HG03342 (cell line): Measurements from ENCODE around the gene PADI3.

Experiments
- ATAC-seq: cut with Tn5 transposase; IDR thresholded peaks from one replicate; pipeline ENCODE4 v1.9.1; 2021; ENCODE audit warnings: mild to moderate bottlenecking, moderate library complexity; ENCODE audit not compliant: unreplicated experiment

Gene PADI3

DNA sequence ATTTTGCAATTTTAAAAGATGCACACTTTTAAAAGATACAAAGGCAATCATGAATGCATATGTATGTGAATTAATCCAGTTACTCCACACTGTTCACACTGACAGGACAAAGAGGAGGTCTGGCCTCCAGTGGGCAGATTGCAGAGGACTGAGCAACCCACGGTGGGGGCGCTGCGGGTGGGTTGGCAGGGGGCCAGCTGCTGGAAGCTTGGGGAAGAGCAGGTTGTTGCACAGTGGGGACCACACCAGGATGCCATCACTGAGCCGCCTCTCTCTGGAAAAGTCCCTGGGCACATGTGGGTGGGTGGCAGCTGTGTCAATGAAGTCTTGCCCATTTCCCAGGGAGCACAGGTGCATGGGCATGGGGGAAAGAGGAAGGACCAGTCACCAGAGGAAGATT lies 46.4 kb downstream of the PADI3 start:
- ATAC-seq: no peak

DNA sequence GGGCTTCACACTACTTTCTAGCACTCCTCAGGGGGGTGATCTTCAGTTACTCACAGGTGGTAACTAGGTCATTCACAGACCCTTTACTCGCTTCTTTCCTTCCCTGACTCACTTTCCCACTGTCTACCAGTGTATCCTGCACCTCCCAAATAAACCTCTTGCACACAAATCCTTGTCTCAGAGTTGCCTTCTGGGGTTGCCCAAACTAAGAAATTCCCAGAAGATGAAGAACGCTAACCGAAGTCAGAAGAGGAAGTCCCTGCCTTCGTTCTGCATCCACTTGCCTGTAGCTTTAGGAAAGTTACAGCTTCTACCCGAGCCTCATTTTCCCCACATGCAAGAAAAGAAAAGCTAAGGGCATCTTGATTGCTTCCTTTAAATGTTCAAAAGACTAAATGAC lies 47.2 kb downstream of the PADI3 start:
- ATAC-seq: no peak

DNA sequence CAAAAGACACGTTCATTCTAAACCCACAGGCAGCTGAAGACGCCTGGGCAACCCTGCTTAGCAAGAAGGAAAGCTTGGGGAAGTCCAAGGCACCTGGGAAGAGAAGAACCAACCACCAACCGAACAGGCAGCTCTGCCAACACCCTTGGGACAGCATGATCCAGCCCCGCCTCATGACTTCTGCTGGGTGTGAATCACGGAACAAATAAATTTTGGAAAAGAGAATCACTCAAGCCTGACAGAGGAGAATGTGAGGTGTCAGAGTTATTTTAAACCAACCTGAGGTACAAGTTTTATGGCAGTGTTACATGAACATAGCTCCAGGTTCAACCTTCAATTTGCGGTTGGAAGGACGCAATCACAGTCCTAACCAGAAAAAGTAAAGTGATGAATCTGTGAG lies 49.1 kb downstream of the PADI3 start:
- ATAC-seq: no peak

DNA sequence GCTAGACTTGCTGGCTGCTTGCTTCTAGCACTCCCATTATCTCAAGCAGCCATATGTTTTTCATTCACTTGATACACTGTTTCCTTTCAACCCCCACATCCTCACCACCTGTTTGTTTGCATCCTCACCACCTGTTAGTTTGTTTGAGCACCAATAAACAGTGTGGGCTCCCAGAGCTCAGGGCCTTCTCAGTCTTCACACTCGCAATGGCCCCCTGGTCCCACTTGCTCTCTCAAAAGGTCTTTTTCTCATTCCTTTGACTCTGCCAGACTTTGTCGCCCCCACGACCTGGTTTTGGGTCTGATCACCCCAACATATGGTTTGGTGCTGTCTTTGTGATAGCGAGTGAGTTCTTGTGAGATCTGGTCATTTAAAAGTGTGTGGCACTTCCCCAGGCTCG lies 52.9 kb downstream of the PADI3 start:
- ATAC-seq: no peak

DNA sequence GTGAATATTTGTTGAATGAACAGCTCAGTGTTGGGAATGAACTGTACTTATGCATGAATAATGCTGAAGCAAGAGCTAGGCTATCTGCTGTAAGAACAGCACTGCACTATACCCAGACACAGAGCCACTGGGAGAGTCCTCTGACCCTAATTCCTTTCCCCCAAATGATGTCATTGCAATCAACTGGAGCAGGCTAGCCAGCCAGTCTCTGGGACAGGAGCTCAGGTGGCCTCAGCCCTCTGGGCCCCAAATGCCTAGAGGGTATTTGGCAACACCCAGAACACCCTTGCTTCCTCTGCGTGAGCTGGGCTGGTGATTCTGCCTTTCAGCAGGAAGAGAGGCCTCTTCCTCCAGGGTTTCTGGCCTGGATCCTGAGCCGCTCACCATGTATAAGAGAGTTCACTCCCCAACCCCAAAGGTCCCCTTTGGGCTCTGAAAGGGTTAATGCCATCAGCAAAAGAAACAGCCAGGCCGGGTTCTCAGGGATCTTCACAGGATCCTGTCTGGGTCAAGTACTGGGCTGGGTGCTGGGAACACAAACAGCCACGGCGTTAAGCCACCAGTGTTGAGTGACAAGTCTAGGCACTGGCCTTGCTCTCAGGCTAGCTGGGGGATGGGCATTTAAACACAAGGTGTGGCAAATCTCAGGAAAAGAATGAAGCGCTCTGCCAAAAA lies 55.4 kb downstream of the PADI3 start:
- no peak for ATAC-seq

DNA sequence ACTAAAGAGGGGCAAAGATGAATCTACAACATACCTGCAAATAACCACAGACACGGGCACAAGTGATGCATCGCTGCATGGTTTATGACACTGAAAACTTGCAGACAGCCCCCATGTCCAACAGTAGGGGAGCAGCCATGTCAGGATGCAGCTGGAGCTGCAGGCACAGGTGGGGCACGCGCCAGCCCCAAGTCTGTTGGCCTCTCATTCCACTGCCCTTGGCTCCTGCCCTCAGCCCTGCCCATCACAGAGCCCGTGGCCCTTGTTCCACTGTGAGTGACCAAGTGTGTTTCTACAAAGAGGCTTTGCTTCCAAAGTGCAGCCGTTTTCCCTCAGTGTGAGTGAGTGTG lies 55.9 kb downstream of the PADI3 start:
- no peak for ATAC-seq

DNA sequence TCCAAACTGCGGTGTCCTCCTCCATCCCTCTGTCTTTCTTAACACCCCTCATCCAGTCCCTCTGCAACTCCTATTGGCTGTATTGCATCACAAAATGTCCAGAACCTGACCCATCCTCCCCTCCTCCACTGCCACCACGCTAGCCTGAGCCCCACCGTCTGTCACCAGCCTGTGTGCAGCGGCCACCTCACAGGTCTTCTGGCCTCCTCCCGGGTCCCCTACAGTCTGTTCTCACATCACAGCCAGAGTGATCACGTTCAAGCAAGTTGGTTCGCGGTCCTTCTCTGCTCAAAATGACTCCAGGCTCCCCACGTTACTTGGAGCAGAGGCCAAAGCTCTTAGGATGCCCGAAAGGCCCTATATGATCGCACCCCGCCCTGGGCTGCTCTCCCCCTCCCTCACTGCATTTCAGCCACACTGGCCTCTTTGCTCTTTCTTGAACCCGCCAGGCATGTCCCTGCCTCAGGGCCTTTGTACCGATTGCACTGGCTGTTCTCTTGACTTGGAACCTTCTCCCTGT lies 56.7 kb downstream of the PADI3 start:
- ATAC-seq: no peak

DNA sequence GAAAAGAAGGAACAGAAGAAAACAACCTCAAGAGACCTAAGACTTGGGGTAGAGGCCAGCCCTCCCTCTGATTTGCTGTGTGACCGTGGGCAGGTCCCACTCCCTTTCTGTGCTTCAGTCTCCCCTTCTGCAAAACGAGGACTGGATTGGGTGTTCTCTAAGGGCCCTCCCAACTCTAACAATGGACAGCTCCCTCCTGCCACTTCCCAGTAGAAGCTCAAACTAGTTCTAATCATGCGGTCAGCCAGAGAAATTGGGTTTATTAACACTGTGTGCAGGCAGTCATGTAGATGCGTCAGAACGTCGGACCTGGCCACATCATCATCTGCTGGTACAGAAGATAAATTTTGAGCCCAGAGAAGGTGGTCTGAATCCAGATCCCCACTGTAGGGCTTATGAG lies 57.5 kb downstream of the PADI3 start:
- ATAC-seq: no peak

DNA sequence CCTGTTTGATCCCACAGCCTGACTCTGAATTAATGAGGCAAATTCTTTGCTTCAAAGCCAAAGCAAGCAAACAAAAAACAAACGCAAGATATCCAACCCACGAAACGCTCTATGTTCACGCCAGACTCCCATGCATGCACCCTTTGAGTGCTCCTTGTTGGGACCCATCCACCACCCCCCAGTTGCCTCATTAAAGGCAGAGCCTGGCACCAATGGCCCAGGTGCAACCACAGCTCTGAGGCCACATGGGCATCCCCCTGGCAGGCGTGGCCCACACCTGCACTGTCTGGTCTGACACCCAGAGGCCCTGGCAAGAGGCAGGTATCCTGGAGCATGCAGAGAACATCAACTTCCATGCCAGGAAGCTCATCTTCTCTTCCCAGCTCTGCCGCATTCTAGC lies 58.0 kb downstream of the PADI3 start:
- ATAC-seq: no peak

DNA sequence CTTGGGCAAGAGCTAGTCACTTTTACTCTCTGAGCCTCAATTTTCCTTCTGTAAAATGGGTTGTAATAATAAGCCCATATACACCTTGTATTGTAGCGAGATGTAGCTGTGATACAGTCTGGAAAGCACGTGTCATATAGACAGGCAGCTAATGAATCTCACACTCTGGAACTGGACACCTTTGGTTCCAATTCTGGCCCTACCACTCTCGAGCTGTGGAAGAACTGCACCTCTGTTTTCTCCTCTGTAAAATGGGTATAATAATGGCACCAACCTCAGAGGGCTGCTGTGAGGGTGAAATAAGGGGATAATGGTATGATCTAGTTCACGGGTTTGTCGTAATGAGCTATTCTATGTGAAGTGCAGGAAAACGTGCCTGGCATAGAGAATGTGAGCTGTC lies 58.4 kb downstream of the PADI3 start:
- no peak for ATAC-seq

DNA sequence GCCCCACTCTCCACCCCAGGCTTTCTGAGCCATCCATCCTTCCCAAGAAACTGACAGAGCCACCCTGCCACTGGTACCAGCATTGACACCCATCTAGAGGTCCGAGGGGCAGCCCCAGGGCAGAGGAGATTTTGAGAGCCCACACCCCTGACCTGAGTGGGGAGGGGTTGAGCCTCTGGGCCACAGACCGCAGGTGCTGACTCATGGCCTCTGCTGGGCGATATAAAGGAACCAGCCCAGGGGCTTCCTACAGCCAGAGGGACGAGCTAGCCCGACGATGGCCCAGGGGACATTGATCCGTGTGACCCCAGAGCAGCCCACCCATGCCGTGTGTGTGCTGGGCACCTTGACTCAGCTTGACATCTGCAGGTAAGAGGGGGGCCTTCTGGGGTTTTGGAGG lies 59.0 kb downstream of the PADI3 start, which contains the start of gene PADI4:
Gene PADI4 (plus strand): TSS at position 252 of the 400 bp plus-strand sequence. CDS start 26 bp downstream, at position 278.
- no peak for ATAC-seq

DNA sequence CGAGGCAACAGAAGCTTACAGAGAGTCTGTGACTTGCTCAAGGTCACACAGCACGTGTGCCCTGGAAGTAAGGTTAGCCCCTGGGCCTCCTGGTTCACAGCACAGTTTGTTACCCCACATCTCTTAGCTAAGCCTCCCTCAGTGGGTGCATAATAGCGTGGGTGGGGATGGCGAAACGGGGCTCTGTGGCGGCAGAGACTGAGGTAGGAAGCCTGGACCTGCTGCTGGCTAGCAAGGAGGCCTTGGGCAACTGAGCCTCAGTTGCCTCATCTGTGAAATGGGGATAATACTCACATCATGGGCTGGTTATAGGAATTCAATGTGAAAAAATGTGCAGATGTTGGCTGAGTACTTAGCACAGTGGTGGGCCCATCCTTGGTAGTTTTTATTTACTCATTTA lies 59.7 kb downstream of the PADI3 start:
- no peak for ATAC-seq

DNA sequence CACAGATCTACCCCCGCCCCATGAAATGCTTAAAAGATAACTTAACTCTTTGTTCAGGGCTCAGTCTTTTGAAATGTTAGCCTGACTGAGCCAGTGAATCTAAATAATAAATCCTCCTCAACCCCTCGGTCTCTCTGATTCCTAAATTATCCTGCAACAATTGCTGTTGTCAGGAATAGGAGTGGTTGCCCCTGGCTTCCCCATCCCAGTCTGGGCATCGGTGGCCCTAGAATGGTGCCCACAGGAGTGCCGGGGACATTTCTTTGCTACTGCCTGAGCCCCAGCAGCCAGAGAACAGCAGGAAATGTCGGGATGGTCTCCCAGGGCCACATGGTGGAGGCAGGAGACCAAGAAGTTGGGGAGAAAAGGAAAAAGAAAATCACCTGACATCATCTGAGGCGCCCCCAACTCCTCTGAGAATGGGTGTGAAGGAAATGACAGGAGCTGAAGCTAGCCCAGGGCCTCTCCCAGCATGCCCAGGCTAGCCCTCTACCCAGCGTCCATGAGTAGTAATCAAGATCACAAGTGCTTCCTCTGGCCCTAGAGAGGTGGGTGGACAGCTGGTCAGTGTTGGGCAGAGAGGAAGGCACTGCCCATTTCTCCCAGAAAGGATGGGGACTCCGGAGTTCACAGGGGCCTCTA lies 60.6 kb downstream of the PADI3 start:
- no peak for ATAC-seq

DNA sequence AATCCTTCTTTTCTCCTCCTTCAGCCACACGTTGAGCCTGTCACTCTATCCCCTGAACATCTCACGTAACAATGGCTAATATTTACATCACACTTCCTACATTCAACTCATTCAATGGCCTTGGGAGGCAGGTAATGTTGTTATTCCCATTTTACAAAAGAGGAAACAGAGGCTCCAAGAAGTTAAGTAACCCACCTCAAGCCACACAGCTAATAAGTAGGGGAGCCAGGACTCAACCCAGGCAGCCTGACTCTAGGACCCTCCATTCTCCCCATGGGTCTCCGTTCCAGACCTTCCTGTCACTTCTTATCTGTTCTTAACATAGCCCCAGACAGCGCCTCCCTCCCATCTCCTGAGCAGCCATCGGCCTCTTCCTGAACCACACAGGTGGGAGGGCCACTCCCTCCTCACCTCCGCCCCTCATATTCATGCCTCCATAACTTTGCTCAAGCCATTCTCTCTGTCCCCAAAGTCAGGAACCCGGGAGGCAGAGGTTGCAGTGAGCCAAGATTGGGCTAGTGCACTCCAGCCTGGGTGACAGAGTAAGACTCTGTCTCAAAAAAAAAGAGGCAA lies 61.3 kb downstream of the PADI3 start:
- ATAC-seq: no peak

DNA sequence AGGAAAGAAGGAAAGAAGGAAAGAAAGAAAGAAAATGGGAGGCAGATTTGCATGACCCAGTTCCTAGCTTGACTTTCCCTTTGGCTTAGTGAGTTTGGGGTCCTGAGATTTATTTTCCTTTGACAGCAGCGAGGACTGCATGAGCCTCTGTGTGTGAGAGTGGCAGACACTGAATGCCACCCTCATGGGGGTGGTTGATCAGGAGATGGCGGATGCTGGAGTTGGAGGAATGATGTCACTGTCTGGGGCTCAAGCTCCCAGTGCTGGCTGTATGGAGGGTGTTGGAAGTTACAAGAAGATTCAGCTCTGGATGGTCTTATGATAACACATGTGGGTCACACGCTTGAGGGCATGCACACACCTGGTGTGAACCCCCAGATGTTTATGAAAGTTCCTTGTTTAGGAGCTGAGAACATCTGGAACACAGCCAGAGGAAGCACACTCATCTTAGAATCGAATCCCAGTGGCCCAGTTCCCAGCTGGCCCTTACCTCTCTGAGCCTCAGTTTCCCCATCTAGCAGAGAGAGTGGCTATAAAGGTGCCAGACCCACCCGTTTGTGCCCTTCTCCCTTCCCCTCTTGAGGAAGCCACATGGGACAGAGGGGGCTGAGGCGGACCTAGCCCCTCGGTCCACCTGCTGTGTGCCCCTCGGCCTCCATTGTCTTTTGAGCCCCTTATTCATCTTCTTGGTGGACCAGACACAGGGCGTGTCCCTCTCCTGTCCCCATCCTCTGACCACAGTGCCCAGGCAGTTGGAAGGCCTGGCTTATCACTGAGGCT lies 64.8 kb downstream of the PADI3 start:
- no peak for ATAC-seq

DNA sequence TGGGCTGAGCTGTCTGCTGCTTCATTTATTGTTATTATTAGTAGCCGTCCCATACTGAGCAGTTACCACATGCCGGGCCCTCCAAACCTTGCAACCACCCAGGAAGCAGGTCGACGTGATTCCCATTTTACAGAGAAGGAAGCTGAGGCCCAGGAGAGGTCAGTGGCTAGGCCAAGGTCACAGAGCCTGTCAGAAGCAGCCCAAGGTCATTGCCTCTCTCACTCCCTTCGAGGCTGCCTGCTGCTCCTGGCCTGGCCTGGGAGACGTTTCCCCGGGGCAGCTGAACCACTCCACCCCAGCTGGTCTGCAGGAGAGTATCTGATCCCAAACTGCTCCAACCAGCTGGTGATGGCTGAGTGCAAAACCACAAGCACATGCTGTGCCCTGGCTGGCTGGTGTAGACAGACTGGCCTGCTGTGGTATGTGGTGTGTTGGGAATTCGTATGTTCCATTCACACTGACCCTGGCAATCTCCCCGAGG lies 65.6 kb downstream of the PADI3 start:
- ATAC-seq: no peak

DNA sequence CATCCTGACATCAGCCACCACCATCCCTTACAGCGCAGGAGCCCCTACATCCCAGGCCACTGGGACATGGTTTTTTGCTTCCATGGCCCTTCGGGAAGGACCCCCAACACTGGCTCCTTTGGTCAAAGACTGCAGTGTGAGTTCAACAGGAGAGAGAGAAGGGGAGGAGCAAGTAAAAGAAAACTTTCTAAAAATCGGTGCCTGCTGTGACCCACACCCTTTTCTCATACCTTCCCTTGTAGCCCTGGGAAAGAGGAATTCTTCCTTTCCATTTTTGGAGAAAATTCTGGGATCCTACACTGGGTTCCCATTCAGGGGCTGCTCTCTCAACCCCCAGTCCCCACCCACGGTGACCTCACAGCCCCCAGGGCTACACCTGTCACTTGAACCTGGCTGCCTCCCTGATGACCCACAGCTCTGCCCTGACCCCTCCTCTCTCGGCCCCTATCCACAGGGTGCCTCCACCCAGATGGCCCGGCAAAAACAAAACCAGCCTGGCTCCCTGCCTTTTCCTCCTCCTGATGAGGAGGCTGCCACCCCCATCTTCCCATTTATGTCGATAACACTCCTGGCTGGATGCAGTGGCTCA lies 66.7 kb downstream of the PADI3 start:
- ATAC-seq: no peak

DNA sequence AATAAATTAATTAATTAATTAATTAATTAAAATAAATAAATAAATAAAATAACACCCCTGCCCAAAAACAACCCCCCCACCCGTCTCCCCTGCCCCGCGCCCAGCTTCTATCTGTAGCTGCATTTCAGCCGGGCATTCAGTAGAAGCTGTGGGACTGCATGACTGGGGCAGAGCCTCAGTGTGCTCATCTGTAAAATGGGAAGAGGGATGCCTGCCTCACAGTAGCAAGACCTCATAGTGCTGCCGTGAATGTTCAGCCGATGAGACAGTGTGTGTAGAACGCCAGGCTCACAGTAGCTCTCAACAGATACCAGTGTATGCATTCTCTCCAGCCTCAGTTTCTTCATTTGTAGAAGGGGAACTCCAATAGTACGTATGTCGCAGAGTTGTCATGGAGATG lies 67.8 kb downstream of the PADI3 start:
- no peak for ATAC-seq

DNA sequence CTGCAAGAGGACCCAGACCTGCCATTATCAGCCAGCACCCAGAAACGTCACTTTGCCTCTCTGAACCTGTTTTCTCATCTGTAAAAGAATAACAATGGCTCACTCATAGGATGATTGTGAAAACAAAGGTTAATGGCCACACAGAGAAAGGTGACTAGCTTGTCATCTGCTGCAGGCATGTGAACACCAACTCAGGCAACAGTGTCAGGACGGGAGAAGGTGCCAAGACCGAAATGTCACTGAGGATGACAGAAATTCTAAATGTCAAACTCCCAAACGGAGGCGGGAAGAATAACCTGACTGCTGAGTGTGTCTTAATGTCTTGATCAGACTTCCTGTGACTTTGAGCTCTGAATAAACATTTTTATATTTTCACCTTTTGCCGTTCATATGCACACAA lies 69.4 kb downstream of the PADI3 start:
- no peak for ATAC-seq

DNA sequence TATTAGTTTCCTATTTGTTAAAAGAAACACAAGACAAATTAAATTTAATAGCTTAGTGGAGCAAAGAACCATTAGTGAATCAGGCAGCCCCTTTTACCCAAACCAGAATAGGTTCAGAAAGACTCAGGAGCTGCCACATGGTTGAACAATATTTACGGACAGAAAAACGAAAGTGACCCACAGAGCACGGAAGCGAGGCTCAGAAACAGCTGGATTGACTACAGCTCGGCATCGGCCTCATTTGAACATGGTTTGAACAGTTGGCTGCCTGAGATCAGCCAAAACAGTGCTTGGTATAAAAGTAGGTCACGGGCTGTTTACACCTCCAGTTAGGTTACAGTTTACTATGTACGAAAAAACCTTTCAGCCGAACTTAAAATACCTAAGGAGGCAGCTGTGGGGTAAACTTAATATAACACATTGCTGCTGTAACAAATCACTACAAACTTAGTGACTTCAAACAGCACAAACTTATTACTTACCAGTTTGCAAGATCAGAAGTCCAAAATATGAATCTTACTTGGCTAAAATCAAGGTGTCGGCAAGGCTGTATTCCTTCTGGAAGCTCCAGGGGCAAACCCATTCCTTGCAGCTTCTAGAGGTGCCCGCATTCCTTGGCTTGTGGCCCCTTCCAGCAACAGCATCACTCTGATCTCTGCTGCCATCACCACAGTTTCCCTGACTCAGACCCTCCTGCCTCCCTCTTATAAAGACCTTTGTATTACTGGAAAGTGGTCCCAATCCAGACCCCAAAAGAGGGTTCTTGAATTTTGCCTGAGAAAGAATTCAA lies 70.9 kb downstream of the PADI3 start:
- no peak for ATAC-seq
